HEK293 (cell line): ENCODE measurements around the gene AIG1.

Experiments
- CTCF ChIA-PET: fragments of 350-600 bp; formaldehyde crosslinking; extraction: SDS; loops from one replicate; lab custom pipeline; 2021; ENCODE audit warnings: antibody characterized with exemption; lab: Yijun Ruan, JAX
- POLR2A ChIA-PET: fragments of 300-600 bp; formaldehyde crosslinking; extraction: SDS; loops from one replicate; lab custom pipeline; 2020; ENCODE audit warnings: antibody characterized with exemption, inconsistent platforms; lab: Yijun Ruan, JAX
- H3K27ac ChIP-seq: fragments of 200-500 bp; sonication (Bioruptor generic); 2 replicates; pipeline ENCODE4 v1.5.1; 2014; ENCODE audit warnings: low read depth, low read length, control low read depth, inconsistent platforms; ENCODE audit errors: extremely low read depth
- H3K36me3 ChIP-seq, 2 experiments: fragments of 200-500 bp in 1 of 2; sonication (Bioruptor generic) in 1 of 2; 1 replicate in 1 of 2; 2 replicates in 1 of 2; pipeline ENCODE4 v1.5.1; 2014 to 2017; ENCODE audit warnings: inconsistent platforms in 2 of 2, low read length in 2 of 2; ENCODE audit not compliant: control insufficient read depth in 2 of 2, insufficient read depth in 1 of 2
- H3K4me1 ChIP-seq: fragments of 200-500 bp; sonication (Bioruptor generic); 2 replicates; pipeline ENCODE4 v1.5.1; 2014; ENCODE audit warnings: mild to moderate bottlenecking, low read length, inconsistent platforms; ENCODE audit not compliant: control insufficient read depth, insufficient read depth
- H3K4me3 ChIP-seq: 2 replicates; pipeline ENCODE4 v1.5.1; 2011; ENCODE audit warnings: low read depth, mild to moderate bottlenecking, control low read depth, low read length, moderate library complexity
- H3K9me3 ChIP-seq: fragments of 200-500 bp; sonication (Bioruptor generic); 2 replicates; pipeline ENCODE4 v1.5.1; 2014; ENCODE audit warnings: low read depth, low read length, inconsistent platforms; ENCODE audit not compliant: control insufficient read depth, insufficient read depth
- GLIS2 ChIP-seq: fragments of 450-650 bp; formaldehyde crosslinking; IDR thresholded peaks from 2 replicates; pipeline ENCODE4 v1.5.1; 2016; ENCODE audit warnings: missing biosample characterization, missing genetic modification characterization
- HOXC10 ChIP-seq: sonication (generic); formaldehyde crosslinking; IDR thresholded peaks from 2 replicates; pipeline ENCODE4 v1.8.1; 2023; ENCODE audit warnings: mild to moderate bottlenecking, missing genetic modification reagents
- IKZF3 ChIP-seq: fragments of 450-650 bp; IDR thresholded peaks from 2 replicates; pipeline ENCODE4 v1.5.0; 2018; ENCODE audit warnings: missing biosample characterization, mild to moderate bottlenecking, missing genetic modification characterization, moderate library complexity
- KLF16 ChIP-seq: fragments of 450-650 bp; formaldehyde crosslinking; IDR thresholded peaks from 2 replicates; pipeline ENCODE4 v1.5.1; 2017; ENCODE audit warnings: missing biosample characterization, missing genetic modification characterization
- MEIS1 ChIP-seq: sonication (generic); formaldehyde crosslinking; IDR thresholded peaks from 2 replicates; pipeline ENCODE4 v1.8.1; 2022; ENCODE audit warnings: missing genetic modification reagents, mild to moderate bottlenecking, borderline replicate concordance
- ZNF133 ChIP-seq: fragments of 450-650 bp; formaldehyde crosslinking; IDR thresholded peaks from 2 replicates; pipeline ENCODE4 v1.5.1; 2016; ENCODE audit warnings: missing biosample characterization, missing genetic modification characterization
- ZNF140 ChIP-seq: fragments of 450-650 bp; formaldehyde crosslinking; IDR thresholded peaks from 2 replicates; pipeline ENCODE4 v1.5.1; 2016; ENCODE audit warnings: missing biosample characterization, missing genetic modification characterization
- ZNF175 ChIP-seq: fragments of 450-650 bp; formaldehyde crosslinking; IDR thresholded peaks from 2 replicates; pipeline ENCODE4 v1.5.1; 2016; ENCODE audit warnings: missing biosample characterization, missing genetic modification characterization
- ZNF19 ChIP-seq: fragments of 450-650 bp; formaldehyde crosslinking; IDR thresholded peaks from 2 replicates; pipeline ENCODE4; 2016; ENCODE audit warnings: missing biosample characterization, missing genetic modification characterization, low read depth
- ZNF221 ChIP-seq: fragments of 450-650 bp; formaldehyde crosslinking; IDR thresholded peaks from 2 replicates; pipeline ENCODE4 v1.5.1; 2017; ENCODE audit warnings: missing biosample characterization, missing genetic modification characterization, borderline replicate concordance
- ZNF266 ChIP-seq: fragments of 450-650 bp; formaldehyde crosslinking; IDR thresholded peaks from 2 replicates; pipeline ENCODE4 v1.5.1; 2016; ENCODE audit warnings: missing biosample characterization, missing genetic modification characterization, low read depth
- ZNF350 ChIP-seq: fragments of 450-650 bp; formaldehyde crosslinking; IDR thresholded peaks from 2 replicates; pipeline ENCODE4 v1.5.0; 2017; ENCODE audit warnings: missing biosample characterization, mild to moderate bottlenecking, missing genetic modification characterization
- ZNF514 ChIP-seq: fragments of 450-650 bp; formaldehyde crosslinking; IDR thresholded peaks from 2 replicates; pipeline ENCODE4 v1.5.1; 2016; ENCODE audit warnings: missing biosample characterization, missing genetic modification characterization
- ZNF548 ChIP-seq: fragments of 450-650 bp; formaldehyde crosslinking; IDR thresholded peaks from 2 replicates; pipeline ENCODE4 v1.5.1; 2016; ENCODE audit warnings: missing biosample characterization, missing genetic modification characterization
- ZNF560 ChIP-seq: fragments of 450-650 bp; formaldehyde crosslinking; IDR thresholded peaks from 2 replicates; pipeline ENCODE4 v1.5.1; 2017; ENCODE audit warnings: missing biosample characterization, missing genetic modification characterization, borderline replicate concordance
- ZNF561 ChIP-seq: fragments of 450-650 bp; IDR thresholded peaks from 2 replicates; pipeline ENCODE4 v1.5.1; 2018; ENCODE audit warnings: missing biosample characterization, missing genetic modification characterization, borderline replicate concordance
- ZNF664 ChIP-seq: fragments of 450-650 bp; formaldehyde crosslinking; IDR thresholded peaks from 2 replicates; pipeline ENCODE4 v1.5.1; 2016; ENCODE audit warnings: missing biosample characterization, missing genetic modification characterization
- ZNF701 ChIP-seq: fragments of 450-650 bp; formaldehyde crosslinking; IDR thresholded peaks from 2 replicates; pipeline ENCODE4 v1.5.1; 2016; ENCODE audit warnings: missing biosample characterization, missing genetic modification characterization
- ZNF707 ChIP-seq: fragments of 450-650 bp; formaldehyde crosslinking; IDR thresholded peaks from 2 replicates; pipeline ENCODE4 v1.5.1; 2016; ENCODE audit warnings: missing biosample characterization, missing genetic modification characterization
- ZNF777 ChIP-seq: fragments of 450-650 bp; formaldehyde crosslinking; IDR thresholded peaks from 2 replicates; pipeline ENCODE4 v1.5.1; 2017; ENCODE audit warnings: missing biosample characterization, missing genetic modification characterization, borderline replicate concordance
- TF ChIP-seq, protein P1 (sequence below): fragments of 450-650 bp; formaldehyde crosslinking; IDR thresholded peaks from 2 replicates; pipeline ENCODE4 v1.5.1; 2016; ENCODE audit warnings: missing biosample characterization, missing genetic modification characterization, low read depth
- TF ChIP-seq, protein P2 (sequence below): fragments of 450-650 bp; formaldehyde crosslinking; IDR thresholded peaks from 2 replicates; pipeline ENCODE4 v1.5.1; 2017; ENCODE audit warnings: missing biosample characterization, missing genetic modification characterization
- TF ChIP-seq, protein P3 (sequence below): fragments of 450-650 bp; formaldehyde crosslinking; IDR thresholded peaks from 2 replicates; pipeline ENCODE4 v1.5.1; 2016; ENCODE audit warnings: missing biosample characterization, missing genetic modification characterization
- TF ChIP-seq, protein P4 (sequence below): fragments of 450-650 bp; formaldehyde crosslinking; IDR thresholded peaks from 2 replicates; pipeline ENCODE4 v1.5.1; 2016; ENCODE audit warnings: missing biosample characterization, missing genetic modification characterization
- TF ChIP-seq, protein P5 (sequence below): fragments of 450-650 bp; formaldehyde crosslinking; IDR thresholded peaks from 2 replicates; pipeline ENCODE4 v1.5.1; 2016; ENCODE audit warnings: missing biosample characterization, missing genetic modification characterization, low read depth

Gene AIG1

DNA sequence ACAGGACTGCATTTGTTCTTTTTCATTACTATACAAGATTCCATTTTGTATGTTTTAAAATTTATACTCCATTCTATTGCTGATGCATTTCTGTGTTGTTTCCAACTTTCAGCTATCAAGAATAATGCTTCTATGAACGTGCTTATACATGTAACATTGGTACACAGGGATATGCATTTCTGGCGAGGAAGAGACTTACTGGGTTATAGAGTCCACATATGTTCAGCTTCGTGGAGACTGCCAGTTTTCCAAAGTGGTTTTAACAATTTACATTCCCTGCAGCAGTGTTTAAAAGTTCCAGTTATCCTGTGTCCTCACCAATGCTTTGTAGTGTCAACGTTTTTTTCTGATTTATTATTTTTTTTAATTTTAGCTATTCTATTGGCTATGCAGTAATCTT is 48.5 kb downstream of the AIG1 start:
- POLR2A ChIA-PET, result interaction anchor here (1.0 kb wide), 1 partner anchor 10 kb away, joined by 3 read pairs; no protein-coding TSS in a partner anchor
- TF ChIP-seq, protein P1, sequence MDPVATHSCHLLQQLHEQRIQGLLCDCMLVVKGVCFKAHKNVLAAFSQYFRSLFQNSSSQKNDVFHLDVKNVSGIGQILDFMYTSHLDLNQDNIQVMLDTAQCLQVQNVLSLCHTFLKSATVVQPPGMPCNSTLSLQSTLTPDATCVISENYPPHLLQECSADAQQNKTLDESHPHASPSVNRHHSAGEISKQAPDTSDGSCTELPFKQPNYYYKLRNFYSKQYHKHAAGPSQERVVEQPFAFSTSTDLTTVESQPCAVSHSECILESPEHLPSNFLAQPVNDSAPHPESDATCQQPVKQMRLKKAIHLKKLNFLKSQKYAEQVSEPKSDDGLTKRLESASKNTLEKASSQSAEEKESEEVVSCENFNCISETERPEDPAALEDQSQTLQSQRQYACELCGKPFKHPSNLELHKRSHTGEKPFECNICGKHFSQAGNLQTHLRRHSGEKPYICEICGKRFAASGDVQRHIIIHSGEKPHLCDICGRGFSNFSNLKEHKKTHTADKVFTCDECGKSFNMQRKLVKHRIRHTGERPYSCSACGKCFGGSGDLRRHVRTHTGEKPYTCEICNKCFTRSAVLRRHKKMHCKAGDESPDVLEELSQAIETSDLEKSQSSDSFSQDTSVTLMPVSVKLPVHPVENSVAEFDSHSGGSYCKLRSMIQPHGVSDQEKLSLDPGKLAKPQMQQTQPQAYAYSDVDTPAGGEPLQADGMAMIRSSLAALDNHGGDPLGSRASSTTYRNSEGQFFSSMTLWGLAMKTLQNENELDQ (tag by site-specific recombination), result no peak
- TF ChIP-seq, protein P2, sequence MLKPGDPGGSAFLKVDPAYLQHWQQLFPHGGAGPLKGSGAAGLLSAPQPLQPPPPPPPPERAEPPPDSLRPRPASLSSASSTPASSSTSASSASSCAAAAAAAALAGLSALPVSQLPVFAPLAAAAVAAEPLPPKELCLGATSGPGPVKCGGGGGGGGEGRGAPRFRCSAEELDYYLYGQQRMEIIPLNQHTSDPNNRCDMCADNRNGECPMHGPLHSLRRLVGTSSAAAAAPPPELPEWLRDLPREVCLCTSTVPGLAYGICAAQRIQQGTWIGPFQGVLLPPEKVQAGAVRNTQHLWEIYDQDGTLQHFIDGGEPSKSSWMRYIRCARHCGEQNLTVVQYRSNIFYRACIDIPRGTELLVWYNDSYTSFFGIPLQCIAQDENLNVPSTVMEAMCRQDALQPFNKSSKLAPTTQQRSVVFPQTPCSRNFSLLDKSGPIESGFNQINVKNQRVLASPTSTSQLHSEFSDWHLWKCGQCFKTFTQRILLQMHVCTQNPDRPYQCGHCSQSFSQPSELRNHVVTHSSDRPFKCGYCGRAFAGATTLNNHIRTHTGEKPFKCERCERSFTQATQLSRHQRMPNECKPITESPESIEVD (tag by site-specific recombination), result no peak
- TF ChIP-seq ZNF350 (no peak), ZNF664 (tag by site-specific recombination) (no peak), ZNF560 (tag by site-specific recombination) (no peak), ZNF175 (tag by site-specific recombination) (no peak)
- TF ChIP-seq, protein P3, sequence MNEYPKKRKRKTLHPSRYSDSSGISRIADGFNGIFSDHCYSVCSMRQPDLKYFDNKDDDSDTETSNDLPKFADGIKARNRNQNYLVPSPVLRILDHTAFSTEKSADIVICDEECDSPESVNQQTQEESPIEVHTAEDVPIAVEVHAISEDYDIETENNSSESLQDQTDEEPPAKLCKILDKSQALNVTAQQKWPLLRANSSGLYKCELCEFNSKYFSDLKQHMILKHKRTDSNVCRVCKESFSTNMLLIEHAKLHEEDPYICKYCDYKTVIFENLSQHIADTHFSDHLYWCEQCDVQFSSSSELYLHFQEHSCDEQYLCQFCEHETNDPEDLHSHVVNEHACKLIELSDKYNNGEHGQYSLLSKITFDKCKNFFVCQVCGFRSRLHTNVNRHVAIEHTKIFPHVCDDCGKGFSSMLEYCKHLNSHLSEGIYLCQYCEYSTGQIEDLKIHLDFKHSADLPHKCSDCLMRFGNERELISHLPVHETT, result no peak
- no peak overlapping the region for H3K4me3 ChIP-seq
- no peak overlapping the region for H3K27ac ChIP-seq
- no peaks in the 10 kb centered on the region for H3K4me1 ChIP-seq
- CTCF ChIA-PET, result no interaction called here
- H3K36me3 ChIP-seq, result no peaks in the 10 kb centered on the region
- no peaks in the 10 kb centered on the region for H3K9me3 ChIP-seq

DNA sequence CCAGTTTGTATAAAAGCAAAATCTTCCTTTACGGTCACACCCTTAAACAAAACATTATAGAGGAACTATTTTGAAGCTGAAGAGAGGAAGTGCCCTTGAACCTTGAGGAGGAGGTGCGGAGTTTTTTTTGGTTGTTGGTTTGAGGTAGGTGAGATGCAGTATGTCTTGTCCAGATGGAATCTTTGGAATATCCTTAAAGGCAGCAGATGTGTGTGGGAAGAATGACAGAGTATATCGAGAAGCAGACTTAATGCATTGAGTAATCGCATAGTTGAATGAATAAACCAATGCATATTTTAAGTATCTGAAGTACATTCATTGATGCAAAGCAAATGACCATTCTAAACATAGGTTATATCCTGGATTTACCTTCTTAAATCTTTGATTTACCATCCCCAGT is 49.9 kb downstream of the AIG1 start:
- H3K4me1 ChIP-seq, result no peaks in the 10 kb centered on the region
- H3K9me3 ChIP-seq, result no peaks in the 10 kb centered on the region
- POLR2A ChIA-PET, result no interaction called here
- TF ChIP-seq ZNF175 (tag by site-specific recombination) (no peak), HOXC10 (no peak), ZNF140 (tag by site-specific recombination) (no peak), ZNF707 (tag by site-specific recombination) (no peak), ZNF701 (tag by site-specific recombination) (no peak), ZNF561 (no peak), KLF16 (tag by site-specific recombination) (no peak), ZNF19 (tag by site-specific recombination) (no peak)
- H3K36me3 ChIP-seq, result no peaks in the 10 kb centered on the region
- CTCF ChIA-PET, result no interaction called here
- H3K27ac ChIP-seq, result no peak overlapping the region
- H3K4me3 ChIP-seq, result no peak overlapping the region

DNA sequence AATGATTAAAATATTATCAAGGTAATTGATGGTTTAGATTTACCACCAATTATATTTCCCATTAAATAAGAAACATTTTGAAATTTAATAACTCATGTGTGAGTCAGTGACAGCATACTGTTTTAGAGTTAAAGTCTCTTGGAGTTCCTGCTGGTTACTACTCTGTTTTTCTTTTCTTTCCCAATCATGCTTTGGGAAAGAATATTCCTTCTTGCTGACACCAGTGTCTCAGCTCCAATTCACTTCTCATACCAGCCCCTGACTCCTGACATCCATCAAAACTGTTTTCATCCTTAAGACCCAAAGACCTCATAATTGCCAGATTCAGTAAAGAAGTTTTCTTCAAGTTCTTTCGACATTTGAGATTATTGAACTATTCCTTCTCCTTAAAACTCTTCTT is 50.3 kb downstream of the AIG1 start:
- no peak overlapping the region for H3K27ac ChIP-seq
- CTCF ChIA-PET, result no interaction called here
- no peak for TF ChIP-seq GLIS2 (tag by site-specific recombination)
- no peak for TF ChIP-seq ZNF514 (tag by site-specific recombination)
- TF ChIP-seq, protein P4, sequence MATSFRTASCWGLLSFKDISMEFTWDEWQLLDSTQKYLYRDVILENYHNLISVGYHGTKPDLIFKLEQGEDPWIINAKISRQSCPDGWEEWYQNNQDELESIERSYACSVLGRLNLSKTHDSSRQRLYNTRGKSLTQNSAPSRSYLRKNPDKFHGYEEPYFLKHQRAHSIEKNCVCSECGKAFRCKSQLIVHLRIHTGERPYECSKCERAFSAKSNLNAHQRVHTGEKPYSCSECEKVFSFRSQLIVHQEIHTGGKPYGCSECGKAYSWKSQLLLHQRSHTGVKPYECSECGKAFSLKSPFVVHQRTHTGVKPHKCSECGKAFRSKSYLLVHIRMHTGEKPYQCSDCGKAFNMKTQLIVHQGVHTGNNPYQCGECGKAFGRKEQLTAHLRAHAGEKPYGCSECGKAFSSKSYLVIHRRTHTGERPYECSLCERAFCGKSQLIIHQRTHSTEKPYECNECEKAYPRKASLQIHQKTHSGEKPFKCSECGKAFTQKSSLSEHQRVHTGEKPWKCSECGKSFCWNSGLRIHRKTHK (tag by site-specific recombination), result no peak
- TF ChIP-seq ZNF266 (tag by site-specific recombination), result no peak
- TF ChIP-seq ZNF548, result no peak
- TF ChIP-seq ZNF777, result no peak
- no peak for TF ChIP-seq MEIS1
- no peak for TF ChIP-seq ZNF133 (tag by site-specific recombination)
- TF ChIP-seq ZNF221 (tag by site-specific recombination), result no peak
- TF ChIP-seq, protein P5, sequence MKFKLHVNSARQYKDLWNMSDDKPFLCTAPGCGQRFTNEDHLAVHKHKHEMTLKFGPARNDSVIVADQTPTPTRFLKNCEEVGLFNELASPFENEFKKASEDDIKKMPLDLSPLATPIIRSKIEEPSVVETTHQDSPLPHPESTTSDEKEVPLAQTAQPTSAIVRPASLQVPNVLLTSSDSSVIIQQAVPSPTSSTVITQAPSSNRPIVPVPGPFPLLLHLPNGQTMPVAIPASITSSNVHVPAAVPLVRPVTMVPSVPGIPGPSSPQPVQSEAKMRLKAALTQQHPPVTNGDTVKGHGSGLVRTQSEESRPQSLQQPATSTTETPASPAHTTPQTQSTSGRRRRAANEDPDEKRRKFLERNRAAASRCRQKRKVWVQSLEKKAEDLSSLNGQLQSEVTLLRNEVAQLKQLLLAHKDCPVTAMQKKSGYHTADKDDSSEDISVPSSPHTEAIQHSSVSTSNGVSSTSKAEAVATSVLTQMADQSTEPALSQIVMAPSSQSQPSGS (tag by site-specific recombination), result no peak
- TF ChIP-seq IKZF3, result no peak
- H3K4me3 ChIP-seq, result no peak overlapping the region
- H3K4me1 ChIP-seq, result no peaks in the 10 kb centered on the region
- H3K9me3 ChIP-seq, result no peaks in the 10 kb centered on the region
- no peaks in the 10 kb centered on the region for H3K36me3 ChIP-seq
- POLR2A ChIA-PET, result no interaction called here
